ENCODE data around the gene PLA2G4A. TPM values are rescaled to one million over a fixed set of nuclear protein-coding genes. Genes with fewer than 3 reads are reported as not detected.

PLA2G4A gene
- total RNA-seq, 1 donor from 2014 or later: 0.72 TPM

GRCh38 chr1:186977266-186977957, 148.7 kb downstream of the PLA2G4A start:
- DNase-seq (ENCODE audit: low spot score, unreplicated experiment): no peak
- Mint-ChIP-seq H3K4me1 (ENCODE audit: low read depth) (no peaks in the 10 kb centered on the region), H3K27ac (no peak overlapping the region), H3K9me3 (ENCODE audit: low read depth) (no peaks in the 10 kb centered on the region), H3K27me3 (no peaks in the 10 kb centered on the region), H3K4me3 (ENCODE audit: low read depth) (no peak overlapping the region), H3K36me3 (ENCODE audit: insufficient read depth) (no peaks in the 10 kb centered on the region)
- no peak for TF ChIP-seq CTCF (IDR thresholded peaks at IDR 0.05; ENCODE audit: unreplicated experiment)

GRCh38 chr1:186978596-186979556, 150.1 kb downstream of the PLA2G4A start:
- TF ChIP-seq CTCF (IDR thresholded peaks at IDR 0.05; ENCODE audit: unreplicated experiment): no peak
- Mint-ChIP-seq H3K9me3 (ENCODE audit: low read depth) (no peaks in the 10 kb centered on the region), H3K36me3 (ENCODE audit: insufficient read depth) (no peaks in the 10 kb centered on the region), H3K27me3 (no peaks in the 10 kb centered on the region), H3K27ac (no peak overlapping the region), H3K4me1 (ENCODE audit: low read depth) (no peaks in the 10 kb centered on the region), H3K4me3 (ENCODE audit: low read depth) (no peak overlapping the region)
- no peak for DNase-seq (ENCODE audit: low spot score, unreplicated experiment)

- Mint-ChIP-seq H3K27me3 (peaks cover under 1% of the 10 kb centered on the region), H3K4me3 (ENCODE audit: low read depth) (no peak overlapping the region)
- no peak for TF ChIP-seq CTCF (IDR thresholded peaks at IDR 0.05; ENCODE audit: unreplicated experiment)
These were observed 151.7 kb downstream of the PLA2G4A start for GRCh38 chr1:186980400-186980799.

GRCh38 chr1:186982116-186982515, 153.4 kb downstream of the PLA2G4A start:
- no peak for DNase-seq (ENCODE audit: low spot score, unreplicated experiment)
- Mint-ChIP-seq H3K4me1 (ENCODE audit: low read depth) (no peaks in the 10 kb centered on the region), H3K9me3 (ENCODE audit: low read depth) (no peaks in the 10 kb centered on the region), H3K27me3 (peaks cover 3% of the 10 kb centered on the region), H3K4me3 (ENCODE audit: low read depth) (no peak overlapping the region), H3K36me3 (ENCODE audit: insufficient read depth) (no peaks in the 10 kb centered on the region), H3K27ac (no peak overlapping the region)
- no peak for TF ChIP-seq CTCF (IDR thresholded peaks at IDR 0.05; ENCODE audit: unreplicated experiment)

More at GRCh38 chr1:186980400-186980799, 151.7 kb downstream of the PLA2G4A start:
- H3K27ac Mint-ChIP-seq: no peak overlapping the region
- H3K9me3 Mint-ChIP-seq (ENCODE audit: low read depth): no peaks in the 10 kb centered on the region
- no peaks in the 10 kb centered on the region for H3K4me1 Mint-ChIP-seq (ENCODE audit: low read depth)
- no peaks in the 10 kb centered on the region for H3K36me3 Mint-ChIP-seq (ENCODE audit: insufficient read depth)
- DNase-seq (ENCODE audit: low spot score, unreplicated experiment): no peak

GRCh38 chr1:186983327-186983726, 154.6 kb downstream of the PLA2G4A start:
- Mint-ChIP-seq H3K36me3 (ENCODE audit: insufficient read depth) (no peaks in the 10 kb centered on the region), H3K27me3 (peaks cover 3% of the 10 kb centered on the region), H3K4me3 (ENCODE audit: low read depth) (no peak overlapping the region), H3K4me1 (ENCODE audit: low read depth) (no peaks in the 10 kb centered on the region), H3K9me3 (ENCODE audit: low read depth) (no peaks in the 10 kb centered on the region), H3K27ac (no peak overlapping the region)
- DNase-seq (ENCODE audit: low spot score, unreplicated experiment): no peak
- no peak for TF ChIP-seq CTCF (IDR thresholded peaks at IDR 0.05; ENCODE audit: unreplicated experiment)
